ENCODE data around the gene GLTP.
A peak's percentile ranks its signal among the peaks of the same experiment; 100 is the strongest.

GLTP gene

DNA sequence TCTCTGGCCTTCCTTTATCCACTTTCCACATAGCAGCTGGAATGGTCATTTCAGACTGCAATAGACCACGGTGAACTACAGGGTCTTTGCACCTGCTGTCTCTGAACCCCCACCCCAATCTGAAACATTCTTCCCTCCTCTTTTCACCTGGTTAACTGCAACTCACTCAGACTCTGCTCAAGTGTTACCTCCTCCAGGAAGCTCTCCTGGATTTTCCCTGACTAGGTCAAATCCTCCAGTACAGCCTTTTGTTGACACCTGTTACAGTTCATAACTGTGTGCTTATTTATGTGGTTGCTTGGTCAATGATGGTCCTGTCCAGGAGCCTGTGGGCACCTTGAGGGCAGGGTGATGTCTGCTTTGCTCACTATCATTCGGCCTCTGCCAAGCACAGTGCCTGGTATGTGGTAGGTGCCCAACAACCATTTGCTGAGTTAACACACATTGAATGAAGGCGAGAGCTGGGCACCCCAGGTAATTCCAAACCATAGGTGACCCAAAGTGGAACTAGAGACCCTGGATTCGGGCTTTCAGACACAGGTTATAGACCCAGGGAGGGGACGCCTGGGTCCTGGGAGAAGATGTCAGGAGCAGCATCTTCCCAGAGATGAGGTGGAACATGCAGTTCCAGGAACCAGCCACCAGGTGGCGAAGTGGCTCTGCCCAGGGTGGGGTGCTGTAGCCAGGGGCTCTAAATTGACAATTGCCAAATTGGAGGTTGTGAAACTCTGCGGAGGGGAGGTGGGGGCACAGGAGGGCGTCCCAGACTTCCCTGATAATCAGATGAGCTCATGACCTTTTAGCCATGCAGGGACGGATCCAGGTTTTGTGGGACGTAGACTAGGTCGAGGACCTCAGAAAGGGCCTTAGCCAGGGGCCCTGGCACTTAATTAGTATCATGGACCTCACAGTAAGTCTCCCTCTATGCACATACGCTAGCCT is 75.2 kb downstream of the GLTP start:
- DNase-seq (ENCODE audit: low spot score) = peak; percentile 85
- TF ChIP-seq, protein P1, sequence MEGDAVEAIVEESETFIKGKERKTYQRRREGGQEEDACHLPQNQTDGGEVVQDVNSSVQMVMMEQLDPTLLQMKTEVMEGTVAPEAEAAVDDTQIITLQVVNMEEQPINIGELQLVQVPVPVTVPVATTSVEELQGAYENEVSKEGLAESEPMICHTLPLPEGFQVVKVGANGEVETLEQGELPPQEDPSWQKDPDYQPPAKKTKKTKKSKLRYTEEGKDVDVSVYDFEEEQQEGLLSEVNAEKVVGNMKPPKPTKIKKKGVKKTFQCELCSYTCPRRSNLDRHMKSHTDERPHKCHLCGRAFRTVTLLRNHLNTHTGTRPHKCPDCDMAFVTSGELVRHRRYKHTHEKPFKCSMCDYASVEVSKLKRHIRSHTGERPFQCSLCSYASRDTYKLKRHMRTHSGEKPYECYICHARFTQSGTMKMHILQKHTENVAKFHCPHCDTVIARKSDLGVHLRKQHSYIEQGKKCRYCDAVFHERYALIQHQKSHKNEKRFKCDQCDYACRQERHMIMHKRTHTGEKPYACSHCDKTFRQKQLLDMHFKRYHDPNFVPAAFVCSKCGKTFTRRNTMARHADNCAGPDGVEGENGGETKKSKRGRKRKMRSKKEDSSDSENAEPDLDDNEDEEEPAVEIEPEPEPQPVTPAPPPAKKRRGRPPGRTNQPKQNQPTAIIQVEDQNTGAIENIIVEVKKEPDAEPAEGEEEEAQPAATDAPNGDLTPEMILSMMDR (IDR thresholded peaks at IDR 0.05; ENCODE audit: extremely low read depth, insufficient read depth, missing control alignments) = peak; percentile 92
- in situ Hi-C loops (cut with MboI; ENCODE audit: low pct_unique_long_range_greater_than_20kb, low sequenced_read_pairs, unreplicated experiment) = no loop called here

DNA sequence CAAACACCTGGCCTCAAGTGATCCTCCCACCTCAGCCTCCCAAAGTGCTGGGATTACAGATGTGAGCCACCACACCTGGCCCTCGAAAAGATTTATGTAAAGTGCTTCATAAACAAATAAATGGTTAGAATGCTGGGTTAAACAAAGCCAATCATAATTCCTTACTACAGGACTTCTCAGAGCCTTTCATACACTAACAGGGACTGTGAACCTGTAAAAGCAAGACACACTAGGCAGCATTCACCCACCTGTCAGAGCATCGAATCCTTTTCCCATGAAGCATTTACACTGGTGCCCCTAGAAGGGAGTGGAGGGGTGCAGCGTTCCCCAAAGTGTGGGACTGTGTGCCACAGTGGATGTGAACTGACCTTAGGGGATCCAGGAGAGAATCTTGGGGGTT is 76.7 kb downstream of the GLTP start:
- TF ChIP-seq, protein P1 (IDR thresholded peaks at IDR 0.05; ENCODE audit: extremely low read depth, insufficient read depth, missing control alignments) = no peak
- no peak for DNase-seq (ENCODE audit: low spot score)
- in situ Hi-C loops (cut with MboI; ENCODE audit: low pct_unique_long_range_greater_than_20kb, low sequenced_read_pairs, unreplicated experiment) = no loop called here

DNA sequence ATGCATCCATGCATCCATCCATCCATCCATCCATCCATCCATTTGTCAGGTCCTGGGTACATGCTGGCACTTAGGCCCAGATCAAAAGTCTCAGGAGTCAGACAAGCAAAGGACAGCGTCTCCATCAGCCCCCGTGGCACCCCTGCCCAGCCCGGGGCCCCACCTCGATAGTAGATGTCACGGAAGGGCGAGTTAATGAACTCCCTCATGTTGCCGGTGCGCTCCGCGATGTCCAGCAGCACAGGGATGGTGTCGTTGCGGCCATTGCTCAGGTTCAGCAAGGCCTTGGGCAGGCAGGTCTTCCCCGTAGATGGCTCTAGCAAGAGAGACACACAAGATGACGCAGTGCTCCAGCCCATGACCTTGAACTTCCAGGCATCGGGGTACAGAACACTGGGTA is 77.5 kb downstream of the GLTP start:
- TF ChIP-seq, protein P1 (IDR thresholded peaks at IDR 0.05; ENCODE audit: extremely low read depth, insufficient read depth, missing control alignments) = no peak
- in situ Hi-C loops (cut with MboI; ENCODE audit: low pct_unique_long_range_greater_than_20kb, low sequenced_read_pairs, unreplicated experiment) = no loop called here
- no peak for DNase-seq (ENCODE audit: low spot score)

All from GM13977 (cell line).